Fibroblast of villous mesenchyme (primary cell): ENCODE data around the gene MYH9. TPM values are rescaled to one million over a fixed set of nuclear protein-coding genes. Genes with fewer than 3 reads are reported as not detected.
A peak's percentile ranks its signal among the peaks of the same experiment; 100 is the strongest.

Source experiments
- DNase-seq: peaks from one replicate; pipeline ENCODE4 v3.0.0-alpha.2; 2010; ENCODE audit warnings: low read depth
- H3K4me3 ChIP-seq: 2 replicates; pipeline ENCODE4 v1.5.1; 2011; ENCODE audit warnings: low read depth, mild to moderate bottlenecking, low read length
- CTCF ChIP-seq: IDR thresholded peaks from 2 replicates; pipeline ENCODE4 v1.5.1; 2012; ENCODE audit warnings: low read depth, mild to moderate bottlenecking, low read length; ENCODE audit not compliant: insufficient read depth
- total RNA-seq: library from RNA; depleted of rRNA; stranded (reverse); fragments of >200 nt; gene quantifications from 2 replicates; pipeline ENCODE4 v1.2.3, GENCODE V29; 2012

MYH9 gene
- total RNA-seq, 1 donor: 1,420 TPM

- TF ChIP-seq CTCF: no peak
- H3K4me3 ChIP-seq: no peak overlapping the region
- no peak for DNase-seq
Measured at GRCh38 chr22:36374603-36375024, 13.2 kb downstream of the MYH9 start.

- no peak for DNase-seq
- no peak for TF ChIP-seq CTCF
- H3K4me3 ChIP-seq: peak overlapping the region; percentile 7
Measured at GRCh38 chr22:36373258-36373579, 14.5 kb downstream of the MYH9 start.

GRCh38 chr22:36371920-36372319, 15.8 kb downstream of the MYH9 start:
- H3K4me3 ChIP-seq: no peak overlapping the region
- no peak for DNase-seq
- TF ChIP-seq CTCF: no peak

- no peak overlapping the region for H3K4me3 ChIP-seq
- TF ChIP-seq CTCF: no peak
- DNase-seq: no peak
Measured at GRCh38 chr22:36369922-36370791, 17.6 kb downstream of the MYH9 start.

GRCh38 chr22:36369004-36369921, 18.5 kb downstream of the MYH9 start:
- DNase-seq: no peak
- no peak for TF ChIP-seq CTCF
- no peak overlapping the region for H3K4me3 ChIP-seq

- peak; percentile 79 for DNase-seq
- TF ChIP-seq CTCF: no peak
- H3K4me3 ChIP-seq: peak overlapping the region; percentile 30
Measured at GRCh38 chr22:36368359-36368983, 19.3 kb downstream of the MYH9 start.
